NCI-H446 (cell line): ENCODE measurements around the gene KIR2DL3.
"Not testable (repeated sequence)": the region's sequence is repeated elsewhere in the genome, so short reads cannot be mapped to it uniquely, and the experiment has no call there.

Source experiments
- DNase-seq, 2 experiments: peaks; one replicate each; lab custom pipeline; 2025; lab: John Stamatoyannopoulos, UW

Gene KIR2DL3

DNA sequence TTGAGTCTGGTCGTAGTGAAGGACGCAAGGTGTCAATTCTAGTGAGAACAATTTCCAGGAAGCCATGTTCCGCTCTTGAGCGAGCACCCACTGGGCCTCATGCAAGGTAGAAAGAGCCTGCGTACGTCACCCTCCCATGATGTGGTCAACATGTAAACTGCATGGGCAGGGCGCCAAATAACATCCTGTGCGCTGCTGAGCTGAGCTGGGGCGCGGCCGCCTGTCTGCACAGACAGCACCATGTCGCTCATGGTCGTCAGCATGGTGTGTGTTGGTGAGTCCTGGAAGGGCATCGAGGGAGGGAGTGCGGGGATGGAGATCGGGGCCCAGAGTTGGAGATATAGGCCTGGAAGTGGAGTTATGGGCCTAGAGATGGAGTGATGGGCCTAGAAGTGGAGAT, at the start of gene KIR2DL3:
Gene KIR2DL3 (plus strand): TSS at position 208 of the 400 bp plus-strand sequence. CDS start 33 bp downstream, at position 241.
- not testable (repeated sequence) for DNase-seq

DNA sequence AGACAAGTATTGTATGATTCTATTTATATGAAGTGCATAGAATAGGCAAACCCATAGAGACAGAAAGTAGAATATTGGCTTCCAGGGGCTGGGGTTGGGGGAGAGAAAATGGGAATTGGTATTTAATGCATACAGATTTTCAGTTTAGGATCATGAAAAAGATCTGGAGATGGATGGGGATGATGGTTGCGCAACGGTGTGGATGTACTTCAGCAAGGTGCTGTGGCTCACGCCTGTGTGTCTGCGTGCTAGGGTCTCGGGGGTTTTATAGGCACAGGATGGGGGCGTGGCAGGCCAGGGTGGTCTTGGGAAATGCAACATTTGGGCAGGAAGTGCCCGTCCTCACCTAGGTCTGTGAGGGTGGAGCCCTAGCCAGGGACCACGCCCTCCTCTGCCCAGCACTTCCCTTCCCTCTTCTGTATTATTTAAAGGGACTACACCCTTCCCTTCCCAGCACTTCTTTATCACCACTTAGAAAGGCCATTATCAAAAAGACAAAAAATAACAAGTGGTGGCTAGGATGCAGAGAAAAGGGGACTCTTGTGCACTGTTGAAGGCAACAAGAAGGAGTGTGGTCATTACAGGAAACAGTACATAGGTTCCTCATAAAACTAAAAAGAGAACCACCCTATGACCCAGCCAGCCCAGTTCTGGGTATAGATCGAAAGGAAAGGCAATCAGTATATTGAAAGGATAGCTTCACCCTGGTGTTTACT, 46.6 kb upstream of the KIR2DL3 start:
- DNase-seq = no peak

DNA sequence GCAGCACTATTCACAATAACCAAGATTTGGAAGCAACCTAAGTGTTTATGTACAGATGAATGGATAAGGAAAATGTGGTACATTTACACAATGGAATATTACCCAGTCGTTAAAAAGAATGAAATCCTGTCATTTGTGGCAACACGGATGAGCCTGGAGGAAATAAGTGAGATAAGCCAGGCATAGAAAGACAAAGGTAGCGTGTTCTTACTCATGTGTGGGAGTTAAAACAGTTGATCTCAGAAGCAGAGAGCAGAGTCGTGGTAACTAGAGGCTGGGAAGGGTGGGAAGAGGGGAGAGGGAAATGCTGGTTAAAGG, 46.1 kb upstream of the KIR2DL3 start:
- no peak for DNase-seq

GRCh38 chr19:54694648-54695047, 43.7 kb upstream of the KIR2DL3 start:
- DNase-seq = no peak

GRCh38 chr19:54696117-54696548, 42.2 kb upstream of the KIR2DL3 start:
- DNase-seq = no peak

GRCh38 chr19:54696766-54697165, 41.5 kb upstream of the KIR2DL3 start:
- no peak for DNase-seq

GRCh38 chr19:54697716-54698115, 40.6 kb upstream of the KIR2DL3 start:
- not testable (repeated sequence) for DNase-seq

- DNase-seq = no peak
Measured at GRCh38 chr19:54704928-54705327, 33.4 kb upstream of the KIR2DL3 start.

DNA sequence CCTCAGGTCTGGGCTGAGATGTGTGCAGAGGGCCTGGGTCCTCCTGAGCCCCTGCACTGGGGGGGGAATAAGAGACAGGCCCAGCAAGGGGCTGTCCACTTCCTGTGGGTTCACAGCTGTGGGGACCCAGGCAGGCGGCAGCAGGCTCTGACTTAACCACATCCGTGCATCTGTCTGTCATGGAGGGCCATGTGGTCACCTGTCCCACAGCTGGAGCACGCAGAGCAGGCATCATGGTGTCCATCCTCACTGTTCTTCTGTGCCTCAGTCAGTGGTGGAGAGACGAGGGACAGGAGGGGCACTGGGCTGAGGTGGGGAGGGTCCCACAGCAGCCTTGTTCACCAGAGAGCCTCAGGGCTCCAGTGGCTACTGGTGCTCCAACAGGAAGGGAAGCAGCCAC, 30.4 kb upstream of the KIR2DL3 start:
- DNase-seq = no peak

GRCh38 chr19:54708781-54709180, 29.5 kb upstream of the KIR2DL3 start:
- no peak for DNase-seq

DNA sequence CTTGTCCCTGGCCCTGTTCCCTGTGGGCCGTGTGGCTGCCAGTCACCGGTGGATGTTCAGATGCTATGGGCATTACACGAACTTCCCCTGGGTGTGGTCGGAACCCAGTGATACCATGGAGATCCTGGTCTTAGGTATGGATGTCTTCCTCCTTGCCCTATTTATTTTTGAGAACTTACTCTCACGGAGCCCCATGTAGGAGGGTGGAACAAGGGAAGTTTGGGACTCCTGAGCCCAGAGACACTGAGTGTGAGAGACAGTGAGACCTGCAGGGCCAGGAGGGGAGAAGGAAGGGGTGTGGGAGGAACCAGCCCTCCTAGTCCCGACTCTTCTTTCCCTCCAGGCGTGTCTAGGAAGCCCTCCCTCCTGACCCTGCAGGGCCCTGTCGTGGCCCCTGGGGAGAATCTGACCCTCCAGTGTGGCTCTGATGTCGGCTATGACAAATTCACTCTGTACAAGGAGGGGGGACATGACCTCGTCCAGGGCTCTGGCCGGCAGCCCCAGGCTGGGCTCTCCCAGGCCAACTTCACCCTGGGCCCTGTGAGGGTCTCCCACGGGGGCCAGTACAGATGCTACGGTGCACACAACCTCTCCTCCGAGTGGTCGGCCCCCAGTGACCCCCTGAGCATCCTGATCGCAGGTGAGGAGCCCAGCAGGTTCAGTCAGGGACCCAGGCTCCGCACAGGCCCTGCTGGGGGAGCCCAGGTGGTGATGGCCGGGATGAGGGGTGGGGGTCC, 28.9 kb upstream of the KIR2DL3 start:
- DNase-seq = no peak

DNA sequence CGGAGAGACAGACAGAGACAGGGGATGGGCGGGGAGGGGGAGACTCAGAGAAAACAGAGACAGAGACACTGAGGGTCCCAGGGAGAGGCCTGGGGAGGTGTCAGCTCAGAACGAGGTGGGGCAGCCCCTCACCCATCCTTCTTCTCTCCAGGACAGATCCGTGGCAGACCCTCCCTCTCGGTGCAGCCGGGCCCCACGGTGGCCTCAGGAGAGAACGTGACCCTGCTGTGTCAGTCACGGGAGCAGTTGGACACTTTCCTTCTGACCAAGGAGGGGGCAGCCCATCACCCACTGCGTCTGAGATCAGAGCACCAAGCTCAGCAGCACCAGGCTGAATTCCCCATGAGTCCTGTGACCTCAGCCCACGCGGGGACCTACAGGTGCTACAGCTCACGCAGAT, 28.4 kb upstream of the KIR2DL3 start:
- DNase-seq = not testable (repeated sequence)

DNA sequence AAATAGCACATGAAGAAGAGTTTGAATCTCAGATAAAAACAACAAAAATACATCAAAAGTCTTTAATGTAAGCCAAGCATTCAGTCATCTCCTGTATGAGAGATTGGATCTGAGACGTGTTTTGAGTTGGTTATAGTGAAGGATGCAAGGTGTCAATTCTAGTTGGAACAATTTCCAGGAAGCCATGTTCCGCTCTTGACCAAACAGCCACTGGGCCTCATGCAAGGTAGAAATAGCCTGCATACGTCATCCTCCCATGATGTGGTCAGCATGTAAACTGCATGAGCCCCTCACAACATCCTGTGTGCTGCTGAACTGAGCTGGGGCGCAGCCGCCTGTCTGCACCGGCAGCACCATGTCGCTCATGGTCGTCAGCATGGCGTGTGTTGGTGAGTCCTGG, 14.2 kb upstream of the KIR2DL3 start, which contains the start of gene KIR3DL3:
Gene KIR3DL3 (plus strand): TSS at position 301 of the 400 bp plus-strand sequence. CDS start 55 bp downstream, at position 356.
- DNase-seq = no peak

- DNase-seq = no peak
Measured at GRCh38 chr19:54724644-54725043, 13.7 kb upstream of the KIR2DL3 start.

- DNase-seq = no peak
Measured at GRCh38 chr19:54725321-54725720, 13.0 kb upstream of the KIR2DL3 start.

- DNase-seq = no peak
Measured at GRCh38 chr19:54727562-54727961, 10.8 kb upstream of the KIR2DL3 start.

DNA sequence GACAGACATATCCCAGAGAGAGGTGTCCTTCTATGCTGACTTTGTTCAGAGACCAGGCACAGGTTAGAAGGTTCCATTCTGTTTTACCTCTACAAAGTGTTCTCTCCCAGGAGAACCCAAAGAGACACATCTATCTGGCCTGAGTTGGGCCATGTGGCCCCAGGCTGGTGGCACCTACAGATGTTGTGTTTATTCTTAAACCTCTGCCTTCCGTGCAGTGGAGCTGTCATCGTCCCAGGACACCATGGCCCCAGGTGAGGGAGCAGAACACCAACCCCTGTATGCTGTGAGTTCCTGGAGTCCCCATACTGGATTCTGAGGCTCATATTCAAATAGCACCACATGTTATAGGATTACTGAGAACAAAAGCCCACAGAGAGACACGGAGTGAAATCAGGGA, 10.1 kb upstream of the KIR2DL3 start:
- no peak for DNase-seq

GRCh38 chr19:54729416-54730188, 8.7 kb upstream of the KIR2DL3 start:
- no peak for DNase-seq

GRCh38 chr19:54731191-54731590, 7.1 kb upstream of the KIR2DL3 start:
- DNase-seq = no peak

DNA sequence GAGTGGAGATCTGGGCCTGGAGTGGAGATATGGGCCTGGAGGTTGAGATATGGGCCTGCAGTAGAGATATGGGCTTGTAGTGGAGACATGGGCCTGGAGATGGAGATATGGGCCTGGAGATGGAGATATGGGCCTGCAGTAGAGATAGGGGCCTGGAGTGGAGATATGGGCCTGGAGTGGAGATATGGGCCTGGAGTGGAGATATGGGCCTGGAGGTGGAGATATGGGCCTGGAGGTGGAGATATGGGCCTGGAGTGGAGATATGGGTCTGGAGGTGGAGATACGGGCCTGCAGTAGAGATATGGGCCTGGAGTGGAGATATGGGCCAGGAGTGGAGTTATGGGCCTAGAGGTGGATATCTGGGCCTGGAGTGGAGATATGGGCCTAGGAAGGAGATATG, 402 bp downstream of the KIR2DL3 start:
- DNase-seq = no peak

- no peak for DNase-seq
Measured at GRCh38 chr19:54739587-54740497, 1.5 kb downstream of the KIR2DL3 start.

DNA sequence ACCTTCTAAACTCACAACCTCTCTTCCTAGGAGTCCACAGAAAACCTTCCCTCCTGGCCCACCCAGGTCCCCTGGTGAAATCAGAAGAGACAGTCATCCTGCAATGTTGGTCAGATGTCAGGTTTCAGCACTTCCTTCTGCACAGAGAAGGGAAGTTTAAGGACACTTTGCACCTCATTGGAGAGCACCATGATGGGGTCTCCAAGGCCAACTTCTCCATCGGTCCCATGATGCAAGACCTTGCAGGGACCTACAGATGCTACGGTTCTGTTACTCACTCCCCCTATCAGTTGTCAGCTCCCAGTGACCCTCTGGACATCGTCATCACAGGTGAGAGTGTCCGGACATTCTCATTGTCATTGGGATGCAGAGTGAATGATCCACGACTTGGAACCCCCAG, 3.6 kb downstream of the KIR2DL3 start:
- not testable (repeated sequence) for DNase-seq
